ENCODE data around the gene E2F3.

GRCh38 chr6:20439558-20439957 lies 37.9 kb downstream of the E2F3 start:
- TF ChIP-seq CTCF (IDR thresholded peaks at IDR 0.05) (no peak), POLR2A (IDR thresholded peaks at IDR 0.05) (no peak)

Measured in uterus (tissue), 2 donors.